HG02970 (cell line): ENCODE results near the gene RHBG.
"Not testable (repeated sequence)": the region's sequence is repeated elsewhere in the genome, so short reads cannot be mapped to it uniquely, and the experiment has no call there.

Source experiments
- ATAC-seq: cut with Tn5 transposase; IDR thresholded peaks from one replicate; pipeline ENCODE4 v1.9.1; 2021; ENCODE audit warnings: mild to moderate bottlenecking, moderate library complexity, moderate number of reproducible peaks; ENCODE audit not compliant: unreplicated experiment, low FRiP score

The RHBG gene

GRCh38 chr1:156359973-156360372 is 9.0 kb upstream of the RHBG start:
- ATAC-seq, result no peak

- no peak for ATAC-seq
Measured at GRCh38 chr1:156360534-156360933, 8.5 kb upstream of the RHBG start.

DNA sequence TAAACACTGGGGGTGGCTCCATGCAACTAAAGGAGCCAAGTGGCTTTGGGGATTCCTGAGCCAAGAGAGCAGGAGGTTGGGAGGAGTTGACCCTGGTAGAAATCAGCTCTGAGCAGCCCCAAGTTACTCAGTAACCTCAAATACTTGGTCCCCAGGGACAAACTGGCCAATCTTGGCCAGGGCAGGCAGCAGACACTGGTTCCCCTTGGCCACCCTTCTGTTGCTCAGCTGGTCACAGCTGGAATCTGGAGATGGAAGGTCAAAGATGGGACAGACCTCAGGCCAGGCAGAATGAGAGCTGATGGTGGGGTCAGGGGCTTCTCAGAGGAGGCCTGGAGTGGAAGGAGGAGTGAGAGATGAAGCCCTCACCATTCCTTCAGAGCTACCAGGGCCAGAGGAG is 3.3 kb upstream of the RHBG start:
- no peak for ATAC-seq

GRCh38 chr1:156366378-156367166 is 2.4 kb upstream of the RHBG start:
- ATAC-seq, result no peak

- no peak for ATAC-seq
Measured at GRCh38 chr1:156367383-156368156, 1.4 kb upstream of the RHBG start.

DNA sequence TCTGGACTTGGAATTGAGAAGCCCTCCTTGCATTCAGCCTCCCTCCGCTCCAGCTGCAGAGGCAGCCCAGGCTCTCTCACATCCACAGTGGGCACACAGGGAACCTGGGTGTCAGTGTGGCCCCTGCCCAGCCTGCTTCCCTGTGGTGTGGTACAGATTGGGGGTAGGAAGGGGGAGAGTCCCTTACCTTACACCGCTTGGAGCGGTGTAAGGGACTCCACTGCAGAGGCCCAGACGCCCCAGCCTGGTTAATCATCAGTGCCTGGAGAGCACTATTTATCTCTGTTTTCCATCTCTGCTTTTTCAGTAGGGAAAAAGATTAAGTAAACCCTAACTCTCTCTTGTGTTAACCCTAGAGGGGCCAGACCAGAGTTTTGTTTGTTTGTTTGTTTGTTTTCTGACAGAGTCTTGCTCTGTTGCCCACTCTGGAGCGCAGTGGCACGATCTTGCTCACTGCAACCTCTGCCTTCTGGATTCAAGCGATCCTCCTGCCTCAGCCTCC is 803 bp upstream of the RHBG start:
- no peak for ATAC-seq

GRCh38 chr1:156369685-156370286 is 775 bp downstream of the RHBG start:
- ATAC-seq, result not testable (repeated sequence)

- ATAC-seq, result no peak
Measured at GRCh38 chr1:156371553-156372264, 2.7 kb downstream of the RHBG start.

DNA sequence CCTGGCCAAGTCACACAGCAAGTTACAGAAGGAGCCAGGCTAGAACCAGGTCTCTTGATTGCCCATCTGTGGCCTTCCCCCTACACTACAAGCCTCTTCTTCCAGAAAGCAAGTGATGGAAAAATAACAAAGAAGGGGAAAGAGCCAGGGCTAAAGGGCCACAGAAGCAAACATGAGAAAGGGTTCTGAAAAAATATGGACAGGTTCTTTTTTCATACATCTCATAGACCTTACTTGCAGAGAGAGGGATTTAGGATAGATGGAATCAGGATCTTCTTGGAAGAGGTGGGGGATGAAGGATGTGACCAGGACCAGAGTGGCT is 3.2 kb downstream of the RHBG start:
- ATAC-seq, result no peak

GRCh38 chr1:156372876-156373275 is 3.9 kb downstream of the RHBG start:
- ATAC-seq, result no peak

DNA sequence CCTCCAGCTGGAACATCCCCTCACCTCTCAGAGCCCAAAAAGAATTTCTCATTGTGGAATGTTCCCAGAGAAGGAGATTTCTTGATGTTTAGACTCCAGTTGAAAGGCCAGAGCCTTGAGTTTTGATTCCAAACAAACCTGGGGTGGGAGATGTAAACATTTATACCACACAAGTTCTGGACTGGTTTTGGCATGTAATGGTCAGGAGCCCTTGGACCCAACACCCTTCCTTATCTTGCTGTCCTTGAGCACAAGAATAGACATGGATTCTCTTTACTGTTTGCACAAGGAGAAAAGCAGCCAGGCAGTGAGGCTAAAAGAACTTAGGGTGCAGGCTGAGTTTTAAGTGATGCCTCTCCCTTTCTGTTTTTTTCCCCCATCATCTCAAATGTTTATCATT is 4.5 kb downstream of the RHBG start:
- ATAC-seq, result no peak

DNA sequence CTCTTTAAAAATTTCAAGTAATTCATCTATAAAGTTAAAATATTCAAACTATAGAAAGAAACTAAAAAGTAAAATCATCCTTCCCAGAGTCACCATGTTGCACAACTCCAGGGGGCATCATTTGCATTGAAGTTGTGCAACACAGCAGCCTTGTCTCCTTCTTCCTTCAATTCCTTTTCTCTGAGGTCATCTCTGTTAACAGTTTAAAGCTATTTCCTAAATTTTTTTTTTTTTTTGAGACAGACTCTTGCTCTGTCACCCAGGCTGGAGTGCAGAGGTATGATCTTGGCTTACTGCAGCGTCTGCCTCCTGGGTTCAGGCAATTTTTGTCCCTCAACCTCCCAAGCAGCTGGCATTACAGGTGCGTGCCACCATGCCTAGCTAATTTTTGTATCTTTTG is 7.1 kb downstream of the RHBG start:
- ATAC-seq, result no peak

- no peak for ATAC-seq
Measured at GRCh38 chr1:156376958-156377919, 8.2 kb downstream of the RHBG start.

- no peak for ATAC-seq
Measured at GRCh38 chr1:156378557-156378956, 9.5 kb downstream of the RHBG start.

- no peak for ATAC-seq
Measured at GRCh38 chr1:156379420-156380165, 10.6 kb downstream of the RHBG start.

- no peak for ATAC-seq
Measured at GRCh38 chr1:156382561-156382960, 13.6 kb downstream of the RHBG start.

DNA sequence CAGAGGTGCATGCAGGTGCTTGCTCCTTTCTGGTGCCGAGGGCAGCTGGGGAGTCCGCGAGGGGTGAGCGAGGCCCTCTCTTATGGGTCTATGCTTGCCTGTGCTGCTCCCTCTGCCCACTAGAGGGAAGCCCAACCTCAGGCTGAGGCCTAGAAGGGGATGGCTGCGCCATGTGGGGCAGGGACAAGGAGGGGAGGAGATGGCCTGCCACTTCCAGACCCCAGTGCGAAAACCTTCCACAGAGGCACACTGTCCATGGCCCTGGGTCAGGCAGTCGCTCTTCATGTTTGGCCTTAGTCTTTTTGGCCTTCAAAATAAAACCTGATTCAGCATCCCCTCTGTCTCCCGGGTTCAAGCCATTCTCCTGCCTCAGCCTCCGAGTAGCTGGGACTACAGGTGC is 14.0 kb downstream of the RHBG start:
- ATAC-seq, result peak; percentile 49

DNA sequence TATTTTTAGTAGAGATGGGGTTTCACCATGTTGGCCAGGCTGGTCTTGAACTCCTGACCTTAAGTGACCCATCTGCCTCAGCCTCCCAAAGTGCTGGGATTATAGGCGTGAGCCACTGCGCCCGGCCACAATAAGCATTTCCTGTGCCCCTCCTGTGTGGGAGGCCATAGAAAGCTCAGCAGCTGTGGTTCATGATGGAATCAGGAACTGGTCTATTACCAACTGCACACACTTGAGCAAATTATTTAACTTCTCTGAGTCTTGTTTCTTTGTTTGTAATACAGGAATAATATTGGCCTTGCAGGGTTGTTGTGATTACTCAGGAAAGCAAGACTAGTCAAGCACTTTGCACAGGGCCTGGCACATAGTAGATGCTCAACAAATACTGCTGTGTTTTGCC is 15.0 kb downstream of the RHBG start:
- no peak for ATAC-seq

DNA sequence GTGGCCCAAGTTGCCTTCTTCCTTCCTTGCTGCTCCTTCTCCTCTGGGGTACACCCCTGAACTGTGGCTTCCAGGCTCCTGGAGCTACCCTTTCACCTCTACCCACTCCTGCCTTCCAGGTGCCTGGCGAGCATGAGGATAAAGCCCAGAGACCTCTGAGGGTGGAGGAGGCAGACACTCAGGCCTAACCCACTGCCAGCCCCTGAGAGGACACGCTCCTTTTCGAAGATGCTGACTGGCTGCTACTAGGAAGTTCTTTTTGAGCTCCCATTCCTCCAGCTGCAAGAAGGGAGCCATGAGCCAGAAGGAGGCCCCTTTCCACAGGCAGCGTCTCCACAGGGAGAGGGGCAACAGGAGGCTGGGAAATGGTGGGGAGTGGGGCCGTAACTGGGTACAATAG is 15.6 kb downstream of the RHBG start:
- ATAC-seq, result no peak
